GM23248 (cell line): ENCODE measurements around the gene KCNG2. TPM values are rescaled to one million over a fixed set of nuclear protein-coding genes. Genes with fewer than 3 reads are reported as not detected.

Source experiments
- DNase-seq: peaks from one replicate; pipeline ENCODE4 v3.0.0-alpha.2; 2015
- H2AFZ ChIP-seq: fragments of 200-600 bp; sonication (generic); 2 replicates; pipeline ENCODE4 v1.6.1; 2016; ENCODE audit warnings: antibody characterized with exemption
- H3F3A ChIP-seq: fragments of 200-600 bp; sonication (generic); 2 replicates; pipeline ENCODE4 v1.6.1; 2016; ENCODE audit warnings: mild to moderate bottlenecking, antibody characterized with exemption, mixed run types; ENCODE audit not compliant: insufficient read depth
- H3K27ac ChIP-seq: fragments of 200-600 bp; sonication (generic); 2 replicates; pipeline ENCODE4 v1.5.1; 2016; ENCODE audit warnings: mild to moderate bottlenecking
- H3K27me3 ChIP-seq: fragments of 200-600 bp; sonication (generic); replicated peaks from 2 replicates; pipeline ENCODE4 v1.6.1; 2016; ENCODE audit warnings: mild to moderate bottlenecking; ENCODE audit not compliant: insufficient read depth
- H3K36me3 ChIP-seq: fragments of 200-600 bp; sonication (generic); 2 replicates; pipeline ENCODE4 v1.6.1; 2016; ENCODE audit warnings: low read depth, mild to moderate bottlenecking
- H3K4me1 ChIP-seq: fragments of 200-600 bp; sonication (generic); 2 replicates; pipeline ENCODE4 v1.6.1; 2016; ENCODE audit warnings: mild to moderate bottlenecking; ENCODE audit not compliant: insufficient read depth
- H3K4me2 ChIP-seq: fragments of 200-600 bp; sonication (generic); one replicate; pipeline ENCODE4 v1.6.1; 2016; ENCODE audit warnings: mild to moderate bottlenecking; ENCODE audit not compliant: unreplicated experiment
- H3K4me3 ChIP-seq: fragments of 200-600 bp; sonication (generic); 2 replicates; pipeline ENCODE4 v1.5.1; 2016; ENCODE audit warnings: mild to moderate bottlenecking
- H3K79me2 ChIP-seq: fragments of 200-600 bp; sonication (generic); 2 replicates; pipeline ENCODE4 v1.6.1; 2016; ENCODE audit warnings: mild to moderate bottlenecking; ENCODE audit not compliant: insufficient read depth
- H3K9ac ChIP-seq: fragments of 200-600 bp; sonication (generic); 2 replicates; pipeline ENCODE4 v1.6.1; 2016; ENCODE audit warnings: mild to moderate bottlenecking
- H3K9me2 ChIP-seq: fragments of 200-600 bp; sonication (generic); 2 replicates; pipeline ENCODE4 v1.6.1; 2016; ENCODE audit warnings: mixed run types, mild to moderate bottlenecking, moderate library complexity; ENCODE audit not compliant: insufficient read depth
- H3K9me3 ChIP-seq: fragments of 200-600 bp; sonication (generic); one replicate; pipeline ENCODE4 v1.6.1; 2017; ENCODE audit warnings: low read depth
- H4K20me1 ChIP-seq: fragments of 200-600 bp; sonication (generic); 2 replicates; pipeline ENCODE4 v1.6.0; 2016; ENCODE audit not compliant: insufficient read depth
- EZH2 ChIP-seq: fragments of 200-600 bp; sonication (generic); IDR thresholded peaks from 2 replicates; pipeline ENCODE4 v1.6.1; 2018; ENCODE audit warnings: antibody characterized with exemption, mild to moderate bottlenecking; ENCODE audit not compliant: insufficient read depth, poor library complexity, severe bottlenecking
- EZH2phosphoT487 ChIP-seq: fragments of 200-600 bp; sonication (generic); IDR thresholded peaks from 2 replicates; pipeline ENCODE4 v1.6.1; 2018; ENCODE audit warnings: antibody characterized with exemption, moderate library complexity, mild to moderate bottlenecking, low read depth; ENCODE audit not compliant: insufficient read depth
- WGBS, 2 experiments: methylation state at CpG; one replicate each; pipeline ENCODE4 v1.1.6; 2015 to 2017; ENCODE audit warnings: low lambda C conversion rate in 2 of 2, low coverage in 1 of 2; ENCODE audit errors: missing lambda C conversion rate in 2 of 2; 5-methylcytosine and 5-hydroxymethylcytosine counted together
- in situ Hi-C: fragments of 300-500 bp; cut with MboI; formaldehyde crosslinking; loops from 2 replicates; pipeline ENCODE4 v1.15.0; 2020
- polyA plus RNA-seq: library from polyadenylated mRNA; unstranded; fragments of >200 nt; fragmentation: Nextera tagmentation; extraction: Ambion mirVana; gene quantifications from 2 replicates; pipeline ENCODE4 v1.2.1, GENCODE V29; 2016
- total RNA-seq: library from RNA; depleted of rRNA; stranded (reverse); fragments of >200 nt; shearing (Covaris generic); gene quantifications from 2 replicates; pipeline ENCODE4 v1.2.3, GENCODE V29; 2014

The KCNG2 gene
- total and polyA plus RNA-seq, 2 experiments from 2014 or later, result not detected

- 57 to 72% methylated on average over 13 to 14 of the region's 14 CpGs for WGBS, 2 experiments
- H2AFZ ChIP-seq, result no peak overlapping the region
- no peak for DNase-seq
Observed at GRCh38 chr18:79803611-79804051, 5.9 kb downstream of the KCNG2 start.

DNA sequence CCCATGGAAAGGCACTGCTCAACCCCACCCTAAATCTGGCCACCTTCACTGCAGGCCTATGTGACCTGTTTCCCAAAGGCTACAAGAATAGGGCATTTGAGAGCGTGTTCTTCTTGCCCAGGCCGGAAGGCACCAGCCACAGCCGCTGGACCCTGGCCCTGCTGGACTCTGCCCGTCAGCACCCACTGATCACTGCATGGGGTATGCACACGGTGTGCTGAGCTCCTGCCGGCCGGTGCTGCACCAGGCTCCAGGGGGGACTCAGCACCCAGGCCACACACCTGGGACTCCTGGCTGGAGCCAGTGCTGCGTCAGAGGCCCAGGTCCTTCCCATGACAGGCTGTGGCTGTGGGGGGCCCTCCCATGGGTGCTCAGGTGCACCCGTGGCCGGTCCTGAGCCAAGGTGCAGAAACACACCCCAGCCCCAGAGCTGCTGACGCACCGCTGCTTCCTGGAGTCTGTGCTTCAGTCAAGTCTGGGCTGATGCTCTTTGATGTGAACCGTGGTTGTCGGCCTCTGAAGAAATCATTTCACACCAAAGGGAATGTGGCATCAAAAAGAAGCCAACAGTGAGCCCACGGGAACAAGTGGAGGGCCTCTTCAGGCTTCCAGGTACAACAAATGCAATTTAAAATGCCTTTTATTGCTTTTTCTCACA lies 6.5 kb downstream of the KCNG2 start:
- Histone ChIP-seq H2AFZ (no peak overlapping the region), H3K4me3 (no peak overlapping the region), H3K27ac (no peak overlapping the region), H3K4me2 (no peak overlapping the region), H3K27me3 (peaks cover 28% of the 10 kb centered on the region), H3K9me2 (no peaks in the 10 kb centered on the region), H3K79me2 (no peaks in the 10 kb centered on the region), H3K9me3 (no peaks in the 10 kb centered on the region), H4K20me1 (no peaks in the 10 kb centered on the region), H3F3A (no peaks in the 10 kb centered on the region), H3K4me1 (no peaks in the 10 kb centered on the region), H3K9ac (no peak overlapping the region), H3K36me3 (no peaks in the 10 kb centered on the region)
- in situ Hi-C loops, result no loop called here
- no peak for DNase-seq
- 47 to 50% methylated on average over 15 of the region's 15 CpGs for WGBS, 2 experiments
- no peak for TF ChIP-seq EZH2
- no peak for TF ChIP-seq EZH2phosphoT487

More at GRCh38 chr18:79803611-79804051, 5.9 kb downstream of the KCNG2 start:
- H3K27ac ChIP-seq, result no peak overlapping the region
- no peaks in the 10 kb centered on the region for H4K20me1 ChIP-seq
- H3K4me1 ChIP-seq, result no peaks in the 10 kb centered on the region
- no peaks in the 10 kb centered on the region for H3F3A ChIP-seq
- H3K36me3 ChIP-seq, result no peaks in the 10 kb centered on the region
- peaks cover 34% of the 10 kb centered on the region for H3K27me3 ChIP-seq
- no peak overlapping the region for H3K4me2 ChIP-seq
- no peaks in the 10 kb centered on the region for H3K9me2 ChIP-seq
- H3K9me3 ChIP-seq, result no peaks in the 10 kb centered on the region
- no peak overlapping the region for H3K9ac ChIP-seq
- TF ChIP-seq EZH2phosphoT487 (no peak), EZH2 (no peak)
- in situ Hi-C loops, result no loop called here
- no peaks in the 10 kb centered on the region for H3K79me2 ChIP-seq
- H3K4me3 ChIP-seq, result no peak overlapping the region

- in situ Hi-C loops, result no loop called here
- Histone ChIP-seq H3K27ac (no peak overlapping the region), H3K9me2 (no peaks in the 10 kb centered on the region), H3K4me2 (no peak overlapping the region), H3K9ac (no peak overlapping the region), H4K20me1 (no peaks in the 10 kb centered on the region), H3K4me1 (no peaks in the 10 kb centered on the region), H2AFZ (no peak overlapping the region), H3K36me3 (no peaks in the 10 kb centered on the region), H3K9me3 (no peaks in the 10 kb centered on the region), H3K79me2 (no peaks in the 10 kb centered on the region), H3K4me3 (no peak overlapping the region), H3K27me3 (peaks cover 17% of the 10 kb centered on the region; the same call in 1 of the 2 replicates), H3F3A (no peaks in the 10 kb centered on the region)
- TF ChIP-seq EZH2, result no peak
- TF ChIP-seq EZH2phosphoT487, result no peak
- 43 to 45% methylated on average over 18 of the region's 18 CpGs for WGBS, 2 experiments
- DNase-seq, result no peak
Observed at GRCh38 chr18:79805211-79805887, 7.6 kb downstream of the KCNG2 start.

- no peaks in the 10 kb centered on the region for H3F3A ChIP-seq
Observed at GRCh38 chr18:79805926-79806487, 8.3 kb downstream of the KCNG2 start.

More at GRCh38 chr18:79805926-79806487, 8.3 kb downstream of the KCNG2 start:
- in situ Hi-C loops, result no loop called here
- Histone ChIP-seq H3K27me3 (peaks cover 11% of the 10 kb centered on the region; the same call in 1 of the 2 replicates), H4K20me1 (no peaks in the 10 kb centered on the region), H3K4me2 (no peak overlapping the region), H3K9ac (no peak overlapping the region), H2AFZ (no peak overlapping the region), H3K79me2 (no peaks in the 10 kb centered on the region), H3K4me3 (no peak overlapping the region), H3K36me3 (no peaks in the 10 kb centered on the region), H3K27ac (no peak overlapping the region), H3K9me2 (no peaks in the 10 kb centered on the region), H3K4me1 (no peaks in the 10 kb centered on the region), H3K9me3 (no peaks in the 10 kb centered on the region)
- 41 to 50% methylated on average over 16 of the region's 16 CpGs for WGBS, 2 experiments
- DNase-seq, result no peak
- no peak for TF ChIP-seq EZH2phosphoT487
- no peak for TF ChIP-seq EZH2
